ENCODE measurements around the gene CCDC15. TPM values are rescaled to one million over a fixed set of nuclear protein-coding genes. Genes with fewer than 3 reads are reported as not detected.

The CCDC15 gene
- total RNA-seq, 1 donor from 2014 or later, result 6.1 TPM

DNA sequence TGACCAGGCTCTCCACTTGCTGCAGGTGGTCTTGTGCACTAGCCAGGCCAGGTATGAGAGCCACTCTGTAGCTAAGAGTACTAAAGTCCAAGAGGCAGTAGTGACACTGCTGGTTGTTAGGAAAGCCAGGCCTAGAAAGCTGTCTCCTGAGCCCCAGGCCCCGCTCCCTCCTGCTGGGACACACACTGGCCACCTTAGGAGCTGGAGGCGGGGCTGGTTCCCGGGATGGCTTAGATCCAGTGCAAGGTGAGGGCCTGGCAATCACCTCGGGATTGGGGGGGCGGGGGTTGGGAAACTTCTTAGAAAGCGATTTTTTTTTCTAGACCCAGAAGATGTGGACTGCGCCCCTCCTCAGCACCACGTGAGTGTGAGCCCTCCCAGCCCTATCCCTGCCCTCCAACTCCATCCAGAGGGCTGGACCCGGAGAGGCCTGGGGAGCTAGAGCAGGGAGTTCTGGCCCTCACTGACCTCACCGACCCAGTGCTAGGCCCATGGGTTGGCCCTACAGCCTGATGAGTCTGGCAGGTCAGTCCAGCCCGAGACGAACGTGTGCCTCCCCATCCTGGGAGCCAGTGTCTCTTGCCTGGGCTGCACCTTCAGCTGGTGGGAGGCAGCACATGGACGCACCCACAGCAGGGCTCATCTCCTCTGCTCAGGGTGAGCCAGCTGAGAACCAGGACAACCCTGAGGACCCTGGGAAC is 127.2 kb downstream of the CCDC15 start:
- peak overlapping the region; percentile 50 for H3K27ac Mint-ChIP-seq (ENCODE audit: unreplicated experiment)
- no peaks in the 10 kb centered on the region for H3K9me3 Mint-ChIP-seq

DNA sequence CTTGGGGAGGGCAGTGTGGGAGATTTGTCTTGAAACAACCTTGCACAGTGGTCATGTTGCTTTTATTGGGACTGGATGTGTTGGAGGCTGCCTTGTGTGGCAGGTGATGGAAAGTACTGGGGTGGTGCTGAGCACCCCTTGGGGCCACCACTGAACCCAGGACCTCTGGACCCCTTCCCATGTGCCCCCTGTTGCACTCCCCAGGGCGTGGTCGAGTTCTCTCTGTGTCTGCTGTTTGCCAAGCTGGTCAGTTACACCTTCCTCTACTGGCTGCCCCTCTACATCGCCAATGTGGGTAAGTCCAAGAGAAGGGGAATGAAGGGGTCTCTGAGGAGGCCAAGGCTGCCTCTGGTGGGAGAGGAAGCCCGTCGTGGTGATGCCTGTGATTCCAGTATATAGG is 128.0 kb downstream of the CCDC15 start:
- no peaks in the 10 kb centered on the region for H3K27me3 Mint-ChIP-seq (ENCODE audit: low read depth)
- no peak overlapping the region for H3K4me3 Mint-ChIP-seq
- TF ChIP-seq, protein P1, sequence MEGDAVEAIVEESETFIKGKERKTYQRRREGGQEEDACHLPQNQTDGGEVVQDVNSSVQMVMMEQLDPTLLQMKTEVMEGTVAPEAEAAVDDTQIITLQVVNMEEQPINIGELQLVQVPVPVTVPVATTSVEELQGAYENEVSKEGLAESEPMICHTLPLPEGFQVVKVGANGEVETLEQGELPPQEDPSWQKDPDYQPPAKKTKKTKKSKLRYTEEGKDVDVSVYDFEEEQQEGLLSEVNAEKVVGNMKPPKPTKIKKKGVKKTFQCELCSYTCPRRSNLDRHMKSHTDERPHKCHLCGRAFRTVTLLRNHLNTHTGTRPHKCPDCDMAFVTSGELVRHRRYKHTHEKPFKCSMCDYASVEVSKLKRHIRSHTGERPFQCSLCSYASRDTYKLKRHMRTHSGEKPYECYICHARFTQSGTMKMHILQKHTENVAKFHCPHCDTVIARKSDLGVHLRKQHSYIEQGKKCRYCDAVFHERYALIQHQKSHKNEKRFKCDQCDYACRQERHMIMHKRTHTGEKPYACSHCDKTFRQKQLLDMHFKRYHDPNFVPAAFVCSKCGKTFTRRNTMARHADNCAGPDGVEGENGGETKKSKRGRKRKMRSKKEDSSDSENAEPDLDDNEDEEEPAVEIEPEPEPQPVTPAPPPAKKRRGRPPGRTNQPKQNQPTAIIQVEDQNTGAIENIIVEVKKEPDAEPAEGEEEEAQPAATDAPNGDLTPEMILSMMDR (conservative IDR thresholded peaks at IDR 0.05), result no peak
- H3K4me1 Mint-ChIP-seq, result peaks cover 11% of the 10 kb centered on the region
- no peak overlapping the region for H3K27ac Mint-ChIP-seq (ENCODE audit: unreplicated experiment)
- H3K36me3 Mint-ChIP-seq (ENCODE audit: low read depth), result no peaks in the 10 kb centered on the region
- no peak for DNase-seq (ENCODE audit: low read depth, low spot score)
- no peaks in the 10 kb centered on the region for H3K9me3 Mint-ChIP-seq

More for the DNA sequence above, 127.2 kb downstream of the CCDC15 start:
- TF ChIP-seq, protein P1 (conservative IDR thresholded peaks at IDR 0.05), result no peak
- no peak overlapping the region for H3K4me3 Mint-ChIP-seq
- peaks cover 11% of the 10 kb centered on the region for H3K4me1 Mint-ChIP-seq
- no peaks in the 10 kb centered on the region for H3K36me3 Mint-ChIP-seq (ENCODE audit: low read depth)
- no peak for DNase-seq (ENCODE audit: low read depth, low spot score)
- H3K27me3 Mint-ChIP-seq (ENCODE audit: low read depth), result no peaks in the 10 kb centered on the region

DNA sequence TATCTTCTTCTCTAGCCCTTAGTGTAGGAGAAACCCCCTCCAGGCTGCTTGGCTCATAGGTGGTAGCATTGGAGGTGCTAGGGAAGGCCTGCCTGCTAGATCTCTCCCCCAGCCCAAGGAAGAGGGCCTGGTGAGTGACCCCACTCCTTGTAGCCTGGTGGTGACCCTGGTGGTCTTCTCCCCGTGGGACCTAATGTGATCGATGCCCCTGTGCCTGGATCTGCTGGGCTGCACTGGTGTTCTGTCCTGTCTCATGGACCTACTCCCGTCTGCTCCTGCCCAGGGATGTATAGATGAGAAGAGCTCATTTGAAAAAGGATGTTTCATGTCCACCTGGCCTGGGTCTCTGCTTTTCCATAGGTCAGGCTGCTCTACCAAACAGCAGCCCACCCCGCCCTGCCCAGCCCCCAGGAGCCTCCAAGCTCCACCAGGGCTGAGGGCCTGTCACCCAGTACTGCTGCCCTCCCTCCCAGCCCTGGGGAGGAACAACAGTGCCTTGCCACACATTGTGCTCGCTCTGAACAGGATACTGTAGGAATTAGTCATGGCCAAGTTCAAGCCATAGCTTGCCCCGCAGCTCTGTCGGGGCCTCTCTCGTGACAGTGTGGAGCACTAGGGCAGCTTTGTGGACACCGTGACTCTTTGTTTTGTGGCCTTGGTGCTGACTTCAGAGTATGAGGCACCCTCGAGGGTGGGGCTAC is 128.8 kb downstream of the CCDC15 start:
- TF ChIP-seq, protein P1 (conservative IDR thresholded peaks at IDR 0.05), result no peak
- DNase-seq (ENCODE audit: low read depth, low spot score), result no peak
- Mint-ChIP-seq H3K4me1 (peaks cover 11% of the 10 kb centered on the region), H3K27ac (ENCODE audit: unreplicated experiment) (peak overlapping the region; percentile 47), H3K9me3 (no peaks in the 10 kb centered on the region), H3K27me3 (ENCODE audit: low read depth) (no peaks in the 10 kb centered on the region), H3K4me3 (no peak overlapping the region), H3K36me3 (ENCODE audit: low read depth) (no peaks in the 10 kb centered on the region)

DNA sequence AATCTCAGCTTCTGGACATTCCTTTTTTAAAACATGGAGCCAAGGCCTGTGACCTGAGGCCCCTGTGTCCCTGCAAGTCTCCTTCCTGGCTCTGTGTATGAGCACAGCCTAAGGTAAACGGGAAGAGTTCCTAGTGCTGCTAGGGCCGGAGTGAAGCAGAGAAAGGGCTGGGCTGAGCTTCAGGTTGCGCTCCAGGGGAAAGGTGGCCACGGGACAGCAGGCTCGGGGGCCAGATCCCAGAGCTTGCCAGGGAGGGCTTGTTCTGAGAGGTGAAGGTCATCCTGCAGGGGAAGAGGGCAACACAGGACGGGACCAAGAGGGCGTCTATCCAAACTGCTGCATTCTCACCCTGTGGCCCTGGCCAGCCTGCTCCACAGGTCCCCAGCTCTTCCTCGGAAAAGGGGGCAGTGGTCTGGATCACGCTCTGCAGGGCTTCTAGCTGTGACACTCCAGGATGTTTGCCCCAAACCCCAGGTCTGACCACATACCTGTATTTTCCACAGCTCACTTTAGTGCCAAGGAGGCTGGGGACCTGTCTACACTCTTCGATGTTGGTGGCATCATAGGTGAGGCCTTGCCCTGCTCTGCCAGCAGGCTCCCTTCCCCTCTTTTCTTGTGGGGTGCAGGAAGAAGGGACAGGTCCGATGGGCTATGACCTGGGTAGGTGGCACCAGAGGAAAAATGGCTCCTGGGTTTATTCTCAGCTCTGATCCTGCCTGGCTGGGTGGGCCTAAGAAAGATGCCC is 129.5 kb downstream of the CCDC15 start:
- H3K27ac Mint-ChIP-seq (ENCODE audit: unreplicated experiment), result peak overlapping the region; percentile 43
- no peaks in the 10 kb centered on the region for H3K27me3 Mint-ChIP-seq (ENCODE audit: low read depth)
- H3K36me3 Mint-ChIP-seq (ENCODE audit: low read depth), result no peaks in the 10 kb centered on the region
- no peaks in the 10 kb centered on the region for H3K9me3 Mint-ChIP-seq
- H3K4me3 Mint-ChIP-seq, result no peak overlapping the region
- peaks cover 11% of the 10 kb centered on the region for H3K4me1 Mint-ChIP-seq
- DNase-seq (ENCODE audit: low read depth, low spot score), result no peak
- TF ChIP-seq, protein P1 (conservative IDR thresholded peaks at IDR 0.05), result no peak

DNA sequence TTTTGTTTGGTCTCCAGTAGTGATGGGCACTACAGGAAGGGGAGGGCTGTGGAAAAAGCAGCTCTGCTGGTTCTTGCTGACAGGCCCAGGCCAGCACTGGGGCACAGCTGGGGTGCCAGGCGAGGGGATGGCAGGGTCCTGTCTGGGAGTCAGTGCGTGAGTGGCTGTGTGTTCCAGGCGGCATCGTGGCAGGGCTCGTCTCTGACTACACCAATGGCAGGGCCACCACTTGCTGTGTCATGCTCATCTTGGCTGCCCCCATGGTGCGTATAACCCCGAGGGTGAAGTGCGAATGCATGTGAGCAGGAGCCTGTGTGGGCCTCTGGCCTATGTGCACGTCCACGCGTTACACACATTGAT is 130.0 kb downstream of the CCDC15 start:
- DNase-seq (ENCODE audit: low read depth, low spot score), result no peak
- no peaks in the 10 kb centered on the region for H3K9me3 Mint-ChIP-seq
- TF ChIP-seq, protein P1 (conservative IDR thresholded peaks at IDR 0.05), result no peak

More for the DNA sequence above, 130.0 kb downstream of the CCDC15 start:
- peak overlapping the region; percentile 43 for H3K27ac Mint-ChIP-seq (ENCODE audit: unreplicated experiment)
- no peaks in the 10 kb centered on the region for H3K27me3 Mint-ChIP-seq (ENCODE audit: low read depth)
- peaks cover 11% of the 10 kb centered on the region for H3K4me1 Mint-ChIP-seq
- H3K4me3 Mint-ChIP-seq, result no peak overlapping the region
- no peaks in the 10 kb centered on the region for H3K36me3 Mint-ChIP-seq (ENCODE audit: low read depth)
